Non-pigmented ciliary epithelial cell (primary cell): Measurements from ENCODE around the gene VAV2.

Source experiments
- DNase-seq: peaks from one replicate; pipeline ENCODE4 v3.0.0-alpha.2; 2010; ENCODE audit warnings: low read depth

VAV2 gene

GRCh38 chr9:133874659-133875058, 117.5 kb downstream of the VAV2 start:
- no peak for DNase-seq

- DNase-seq, result peak; percentile 41
Observed at GRCh38 chr9:133874060-133874657, 118.0 kb downstream of the VAV2 start.

DNA sequence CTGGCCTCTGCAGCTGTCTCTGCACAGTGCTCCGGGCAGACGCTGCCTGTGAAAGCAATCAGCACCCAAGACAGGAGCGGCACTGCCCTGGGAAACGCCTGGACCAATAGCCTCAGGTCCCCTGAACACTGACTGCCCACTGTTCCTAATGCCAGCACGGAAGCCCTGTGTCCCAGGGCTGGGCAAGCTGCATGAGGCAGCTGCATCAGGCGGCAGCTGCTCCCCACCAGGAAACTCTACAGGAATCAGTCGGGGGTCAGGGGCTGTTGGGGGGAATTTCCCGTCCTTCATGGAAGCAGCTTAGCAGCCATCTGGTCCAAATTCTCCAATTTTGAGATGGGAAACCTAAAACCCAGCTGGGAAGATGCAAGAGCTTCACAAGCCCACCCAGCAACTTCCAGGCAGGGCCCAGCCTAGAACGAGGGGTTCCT, 118.6 kb downstream of the VAV2 start:
- DNase-seq, result no peak

DNA sequence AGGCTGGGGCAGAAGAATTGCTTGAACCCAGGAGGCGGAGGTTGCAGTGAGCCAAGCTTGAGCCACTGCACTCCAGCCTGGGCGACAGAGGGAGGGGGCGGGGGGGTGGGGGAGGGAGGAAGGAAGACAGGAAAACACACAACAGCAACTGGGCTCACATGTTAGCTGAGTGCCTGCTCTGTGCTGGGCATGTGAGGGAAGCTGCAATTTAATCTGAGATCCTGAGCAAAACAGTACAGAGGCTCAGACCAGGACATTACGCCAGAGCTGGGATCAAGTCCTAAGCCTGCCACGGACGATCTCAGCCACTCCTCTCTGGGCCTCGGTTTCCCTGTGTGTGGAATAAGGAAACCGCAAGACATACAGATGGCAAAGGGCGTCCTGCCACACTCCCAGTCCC, 119.1 kb downstream of the VAV2 start:
- DNase-seq, result no peak

GRCh38 chr9:133870598-133871595, 121.2 kb downstream of the VAV2 start:
- no peak for DNase-seq

- no peak for DNase-seq
Observed at GRCh38 chr9:133869674-133870405, 122.3 kb downstream of the VAV2 start.

DNA sequence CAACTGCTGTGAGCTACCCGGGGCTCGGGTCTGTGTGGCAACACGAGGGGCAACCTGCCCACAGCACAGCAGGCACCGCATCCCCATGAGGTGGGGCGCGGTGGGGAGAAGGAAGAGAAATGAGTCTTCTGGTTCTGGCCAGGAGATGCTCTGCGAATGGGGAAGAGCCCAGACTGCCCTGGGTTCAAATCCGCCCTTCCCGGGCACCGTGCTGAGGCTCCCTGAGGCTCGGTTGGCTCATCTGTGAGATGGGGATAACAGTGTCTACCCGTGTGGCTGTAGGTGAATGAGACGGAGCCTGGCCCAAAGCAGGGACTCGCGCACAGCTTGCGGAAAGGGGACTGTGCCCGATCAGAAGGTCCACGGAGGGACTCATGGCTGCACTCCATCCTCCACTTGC, 123.9 kb downstream of the VAV2 start:
- no peak for DNase-seq

GRCh38 chr9:133866946-133867345, 125.2 kb downstream of the VAV2 start:
- DNase-seq, result no peak

DNA sequence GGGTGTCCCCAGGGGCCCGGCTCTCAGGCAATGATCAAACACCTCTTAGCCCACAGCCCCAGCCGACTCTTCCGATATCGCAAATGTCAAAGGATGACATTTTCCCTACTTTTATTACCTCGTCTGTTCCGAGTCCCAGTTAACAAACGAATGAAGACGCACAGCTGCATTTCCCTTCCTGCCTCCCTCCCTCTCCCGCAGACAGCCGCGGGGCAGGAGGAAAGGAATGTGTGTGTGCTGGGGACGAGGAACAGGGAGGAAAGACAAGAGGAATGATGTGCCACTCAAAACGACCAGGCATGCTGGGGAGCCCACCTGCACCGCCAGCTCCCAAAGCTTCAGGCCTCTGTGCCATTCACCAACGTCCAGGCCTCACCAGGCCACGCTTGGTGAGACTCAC, 128.1 kb downstream of the VAV2 start:
- DNase-seq, result no peak

DNA sequence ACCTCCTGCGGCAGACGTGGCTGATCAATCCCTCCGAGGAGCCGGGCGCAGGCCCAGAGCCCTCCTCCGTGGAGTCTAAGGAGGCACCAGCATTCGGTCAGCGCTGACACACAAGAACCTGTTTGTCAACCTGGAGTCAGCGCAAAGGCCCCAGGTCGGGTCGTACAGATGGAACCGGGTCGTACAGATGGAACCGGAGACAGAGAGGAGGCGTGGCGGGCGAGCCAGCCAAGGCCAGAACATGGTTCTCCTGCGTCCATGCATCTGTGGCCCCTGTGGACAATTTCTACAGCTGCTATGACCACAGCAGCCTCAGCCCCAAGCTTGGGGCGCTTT, 128.9 kb downstream of the VAV2 start:
- no peak for DNase-seq

- DNase-seq, result no peak
Observed at GRCh38 chr9:133862585-133863256, 129.4 kb downstream of the VAV2 start.

GRCh38 chr9:133861692-133862091, 130.4 kb downstream of the VAV2 start:
- no peak for DNase-seq

DNA sequence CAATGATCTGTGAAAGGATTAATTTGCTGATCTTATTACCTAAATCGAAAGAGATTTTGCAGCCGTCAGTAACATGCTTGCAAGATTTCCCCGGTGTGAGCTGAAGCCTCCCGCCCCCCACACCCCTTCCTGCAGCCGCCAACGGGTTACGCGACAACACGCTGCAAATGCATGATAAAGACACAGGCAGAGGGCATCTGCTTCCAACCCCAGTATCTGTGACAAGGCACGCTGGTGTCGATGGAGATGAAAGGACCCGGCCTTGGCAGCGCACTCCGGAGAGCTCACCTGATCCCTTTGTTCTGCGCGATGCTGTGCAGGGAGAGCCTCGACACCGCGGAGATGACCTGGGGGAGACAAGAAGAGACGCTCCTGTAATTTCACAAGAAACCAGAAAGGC, 131.0 kb downstream of the VAV2 start:
- no peak for DNase-seq

DNA sequence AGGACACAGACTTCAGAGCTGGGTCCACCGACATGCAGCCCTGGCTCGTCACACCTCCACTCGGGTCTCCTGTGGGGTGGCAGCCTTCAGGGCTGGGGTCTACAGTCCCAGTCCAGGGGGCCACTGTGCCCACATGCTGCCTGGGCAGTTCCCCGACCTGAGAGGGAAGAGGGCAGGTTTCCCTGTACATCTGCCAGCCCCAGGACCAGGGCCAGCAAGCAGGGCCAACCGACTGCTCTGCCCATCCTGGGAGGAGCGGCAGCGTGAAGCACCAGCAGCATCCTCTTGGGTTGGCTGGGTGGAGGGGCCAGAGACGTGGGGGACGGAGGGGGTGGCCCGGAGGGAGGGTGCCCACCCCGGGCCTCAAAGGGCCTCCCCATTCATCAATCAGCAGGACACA, 133.4 kb downstream of the VAV2 start:
- no peak for DNase-seq

GRCh38 chr9:133857639-133858038, 134.5 kb downstream of the VAV2 start:
- no peak for DNase-seq

DNA sequence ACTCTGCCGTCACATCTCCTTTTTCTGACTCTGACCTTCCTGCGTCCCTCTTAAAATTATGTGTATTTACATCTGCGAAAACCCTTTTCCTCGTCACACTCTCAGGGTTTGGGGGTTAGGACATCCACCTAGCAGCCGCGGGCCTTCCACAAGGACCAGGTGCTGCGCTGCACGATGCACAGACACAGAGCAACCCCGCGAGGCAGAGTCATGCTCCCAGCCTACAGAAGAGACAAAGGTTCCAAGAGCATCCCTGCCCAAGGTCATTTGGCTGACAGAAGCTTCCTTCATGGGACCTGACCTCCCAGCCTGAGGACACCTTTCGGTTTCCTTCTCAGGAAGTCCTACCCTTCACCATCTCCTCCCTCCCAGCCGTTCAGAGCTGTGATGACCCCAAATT, 135.3 kb downstream of the VAV2 start:
- no peak for DNase-seq

DNA sequence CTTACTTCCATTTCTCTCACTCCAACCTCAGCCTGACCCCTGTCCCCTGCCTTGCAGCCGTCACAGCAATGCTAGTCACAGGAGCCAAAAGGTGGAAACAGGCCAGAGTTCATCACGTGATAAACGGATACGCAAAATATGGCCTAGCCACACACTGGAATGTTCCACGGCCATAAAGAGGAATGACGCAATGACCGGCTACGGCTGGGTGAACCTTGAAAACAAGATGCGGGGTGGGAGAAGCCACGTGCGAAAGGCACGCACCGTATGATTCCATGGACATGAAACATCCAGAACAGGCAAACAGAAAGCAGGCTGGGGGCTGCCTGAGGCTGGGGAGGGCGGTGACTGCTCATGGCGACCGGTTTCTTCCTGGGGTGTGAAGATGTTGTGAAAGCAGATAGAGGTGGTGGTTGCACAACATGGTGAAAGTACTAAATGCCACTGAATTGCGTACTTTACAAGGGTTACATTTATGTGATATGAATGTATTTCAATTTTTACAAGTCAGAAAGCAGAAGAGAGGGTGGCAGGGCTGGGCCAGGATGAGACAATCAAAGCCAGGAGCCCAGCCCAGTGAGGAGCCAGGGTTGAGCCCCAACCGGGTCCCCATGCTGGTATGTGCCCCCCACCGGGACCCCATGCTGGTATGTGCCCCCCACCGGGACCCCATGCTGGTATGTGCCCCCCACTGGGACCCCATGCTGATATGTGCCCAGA, 136.2 kb downstream of the VAV2 start:
- peak; percentile 63 for DNase-seq

DNA sequence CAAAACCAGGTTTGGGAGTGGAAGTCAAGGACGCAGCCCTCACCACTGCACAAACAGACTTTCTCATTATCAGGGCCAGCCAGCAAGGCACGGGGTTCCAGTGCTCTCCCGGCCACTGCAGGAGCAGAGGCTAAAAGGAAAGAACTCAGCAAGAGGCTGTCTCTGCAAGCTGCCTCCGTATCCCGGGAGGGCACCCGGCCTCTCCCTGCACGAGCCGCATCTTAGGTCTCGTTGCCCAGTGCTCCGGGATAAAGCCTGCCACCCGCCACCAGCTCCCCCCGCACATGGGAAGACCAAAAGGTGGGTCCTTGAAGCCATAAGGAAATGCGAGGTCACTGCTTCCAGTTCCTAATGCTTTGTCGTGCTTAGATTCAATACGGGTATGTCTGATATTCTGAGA, 136.8 kb downstream of the VAV2 start:
- DNase-seq, result no peak

- no peak for DNase-seq
Observed at GRCh38 chr9:133854765-133855164, 137.4 kb downstream of the VAV2 start.

DNA sequence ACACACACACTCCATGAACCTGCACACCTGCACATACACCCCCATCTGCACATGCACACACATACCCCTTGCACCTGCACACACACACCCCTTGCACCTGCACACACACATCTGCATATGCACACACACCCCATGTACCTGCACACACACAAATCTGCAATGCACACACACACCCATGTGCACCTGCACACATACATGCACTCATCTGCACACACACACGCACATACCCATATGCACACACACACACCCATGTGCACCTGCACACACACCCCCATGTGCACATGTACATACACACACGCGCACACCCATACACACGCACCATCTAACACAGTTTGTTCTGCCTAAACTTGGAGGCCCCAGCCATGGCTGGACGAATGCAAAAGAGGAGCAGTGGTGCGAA, 138.1 kb downstream of the VAV2 start:
- no peak for DNase-seq

GRCh38 chr9:133853331-133853730, 138.8 kb downstream of the VAV2 start:
- DNase-seq, result no peak

DNA sequence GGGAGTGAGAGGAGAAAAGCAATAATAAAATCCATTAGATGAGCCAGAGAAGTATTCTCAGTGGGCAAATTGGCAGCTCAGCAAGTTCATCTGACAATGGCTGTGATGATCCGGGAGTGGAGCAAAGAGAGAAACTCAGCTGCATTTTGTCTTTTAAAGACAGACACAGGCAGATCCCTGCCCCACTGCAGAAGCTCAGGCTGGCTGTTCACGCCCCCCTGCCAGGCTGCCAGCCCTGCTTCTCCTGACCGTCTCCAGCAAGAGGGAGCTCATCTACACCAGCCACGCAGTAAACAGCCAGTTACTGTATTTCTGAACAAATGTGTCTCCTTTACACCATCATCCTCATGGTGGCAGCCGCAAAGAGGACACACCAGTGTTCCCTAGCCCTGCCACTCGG, 139.7 kb downstream of the VAV2 start:
- no peak for DNase-seq
